GM10266 (cell line): Measurements from ENCODE around the gene IFI27L2.

ENCODE experiments used
- DNase-seq: peaks from one replicate; pipeline ENCODE4 v3.0.0; 2012; ENCODE audit errors: extremely low spot score
- CTCF ChIP-seq: IDR thresholded peaks from 2 replicates; pipeline ENCODE4 v1.5.1; 2012; ENCODE audit warnings: mild to moderate bottlenecking, low read depth; ENCODE audit not compliant: control insufficient read depth, insufficient read depth; ENCODE audit errors: missing control alignments

IFI27L2 gene, protein sequence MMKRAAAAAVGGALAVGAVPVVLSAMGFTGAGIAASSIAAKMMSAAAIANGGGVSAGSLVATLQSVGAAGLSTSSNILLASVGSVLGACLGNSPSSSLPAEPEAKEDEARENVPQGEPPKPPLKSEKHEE

GRCh38 chr14:94129111-94129757 is at the start of gene IFI27L2:
Gene IFI27L2 (minus strand): TSS chr14:94129604. CDS start chr14:94129564, 40 bp downstream.
- DNase-seq, result peak; percentile 89

DNA sequence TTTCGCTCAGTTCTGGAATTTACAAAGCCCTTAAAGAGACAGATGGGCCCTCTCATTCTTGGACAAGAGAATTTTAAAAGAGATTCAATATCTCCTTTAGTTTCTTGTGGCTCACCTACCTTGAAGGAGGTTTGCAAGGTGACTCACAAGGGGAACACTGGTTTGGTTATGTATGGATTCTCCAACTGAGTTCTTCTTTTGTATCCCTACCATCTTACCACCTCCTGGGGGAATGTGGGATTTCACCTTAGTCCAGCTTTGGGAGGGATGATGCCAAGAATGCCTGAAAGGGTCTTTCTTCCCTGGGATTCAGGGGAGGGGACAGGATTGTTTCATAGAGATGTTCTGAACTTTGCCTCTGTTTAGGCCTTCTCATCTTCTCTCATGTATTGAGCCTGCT is 48.4 kb upstream of the IFI27L2 start:
- no peak for DNase-seq

More at GRCh38 chr14:94129111-94129757, at the start of gene IFI27L2:
- TF ChIP-seq CTCF, result peak; percentile 14

GRCh38 chr14:94176808-94177207 is 47.4 kb upstream of the IFI27L2 start:
- DNase-seq, result no peak
- TF ChIP-seq CTCF, result no peak

More for the DNA sequence above, 48.4 kb upstream of the IFI27L2 start:
- TF ChIP-seq CTCF, result no peak

GRCh38 chr14:94175747-94176146 is 46.3 kb upstream of the IFI27L2 start:
- no peak for TF ChIP-seq CTCF
- no peak for DNase-seq

DNA sequence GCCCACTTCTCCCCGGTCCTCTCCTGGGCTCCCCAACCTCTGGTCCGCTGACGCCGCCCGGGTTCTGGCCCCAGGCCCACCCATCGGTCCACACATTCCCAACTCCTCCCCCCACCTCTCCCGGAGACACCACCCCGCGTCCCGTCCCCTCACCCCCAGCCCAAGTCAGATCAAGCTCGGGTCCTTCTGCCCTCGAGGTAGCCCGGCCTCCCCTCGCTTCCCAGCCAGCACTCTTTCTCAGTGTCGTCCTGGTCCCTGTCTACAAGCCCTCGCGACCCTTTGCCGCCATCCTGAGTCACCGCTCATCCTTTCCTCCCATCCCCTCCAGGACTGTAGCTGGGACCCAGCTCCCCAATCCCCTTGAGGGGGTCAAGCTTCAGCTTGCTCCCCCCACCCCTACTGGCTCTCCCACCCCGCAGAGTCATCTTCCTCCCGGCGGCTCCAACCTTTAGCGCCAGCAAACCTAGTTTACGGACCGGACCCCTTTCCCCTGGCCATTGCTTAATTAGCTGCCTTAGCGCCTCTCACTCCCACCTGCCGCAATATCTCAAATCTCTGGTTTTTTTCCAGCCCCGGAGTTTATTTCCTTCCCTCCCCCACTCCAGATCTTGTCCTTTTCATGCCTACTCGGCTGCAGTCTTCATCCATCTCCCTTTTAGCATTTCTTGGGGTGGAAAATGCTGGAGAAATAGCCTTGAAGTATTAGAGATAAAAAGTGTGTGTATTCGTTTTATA is 45.8 kb upstream of the IFI27L2 start:
- DNase-seq, result no peak
- TF ChIP-seq CTCF, result no peak

DNA sequence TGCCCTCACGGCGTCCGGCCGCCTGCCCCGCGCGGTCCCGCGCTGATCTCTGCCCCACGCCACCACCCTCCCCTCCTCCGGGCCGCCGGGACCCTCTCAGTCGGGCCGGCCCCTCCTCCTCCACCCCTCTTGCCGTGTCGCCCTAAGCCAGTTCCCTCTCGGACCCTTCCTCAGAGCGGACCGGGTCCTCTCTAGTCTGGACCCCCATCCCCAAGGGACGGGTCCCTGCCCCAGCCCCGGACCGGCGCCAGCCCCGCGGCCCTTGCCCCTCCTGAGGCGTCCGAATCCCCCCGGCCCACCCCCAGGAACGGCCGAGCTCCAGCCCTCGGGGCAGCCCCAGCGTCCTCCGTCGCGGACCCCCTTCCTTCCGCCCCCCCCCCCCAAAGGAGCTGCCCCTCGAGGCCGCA is 45.2 kb upstream of the IFI27L2 start:
- no peak for TF ChIP-seq CTCF
- peak; percentile 23 for DNase-seq
